PC-9 (cell line): ENCODE results near the gene MSH6. TPM values are rescaled to one million over a fixed set of nuclear protein-coding genes. Genes with fewer than 3 reads are reported as not detected.

Experiments
- BruUV-seq: library from RNA; stranded (reverse); fragments of 400-500 nt; replicated peaks from 2 replicates; lab custom pipeline; 2021; lab: Mats Ljungman, UMichigan
- CTCF ChIA-PET: fragments of 300-600 bp; sonication (Branson Sonifier 250); formaldehyde crosslinking; loops from one replicate; lab custom pipeline; 2022; ENCODE audit warnings: antibody characterized with exemption; lab: Charles Lee
- POLR2A ChIA-PET: fragments of 300-600 bp; sonication (Branson Sonifier 250); formaldehyde crosslinking; loops from one replicate; lab custom pipeline; 2022; ENCODE audit warnings: antibody characterized with exemption; ENCODE audit not compliant: unreplicated experiment; lab: Charles Lee
- DNase-seq, 2 experiments: peaks; one replicate each; pipeline versions ENCODE4 v3.0.0 to v3.0.0-alpha.2; 2015 to 2022; ENCODE audit warnings: mixed read lengths in 1 of 2
- H2AFZ ChIP-seq: fragments of 200-600 bp; sonication (generic); 2 replicates; pipeline ENCODE4 v1.8.1; 2017; ENCODE audit warnings: antibody characterized with exemption
- H3F3A ChIP-seq: fragments of 200-600 bp; sonication (generic); 2 replicates; pipeline ENCODE4 v1.8.1; 2017; ENCODE audit warnings: antibody characterized with exemption, mild to moderate bottlenecking, low read depth; ENCODE audit not compliant: insufficient read depth
- H3K27ac ChIP-seq: fragments of 200-600 bp; sonication (generic); 2 replicates; pipeline ENCODE4 v1.6.1; 2016; ENCODE audit warnings: mixed run types
- H3K27me3 ChIP-seq: fragments of 200-600 bp; sonication (generic); 2 replicates; pipeline ENCODE4 v1.6.1; 2016; ENCODE audit warnings: low read depth, mixed run types; ENCODE audit not compliant: insufficient read depth
- H3K36me3 ChIP-seq: fragments of 200-600 bp; sonication (generic); 2 replicates; pipeline ENCODE4 v1.6.1; 2016; ENCODE audit warnings: low read depth, mixed run types
- H3K4me1 ChIP-seq: fragments of 200-600 bp; sonication (generic); replicated peaks from 2 replicates; pipeline ENCODE4 v1.6.1; 2016; ENCODE audit warnings: mixed run types; ENCODE audit not compliant: insufficient read depth
- H3K4me2 ChIP-seq: fragments of 200-600 bp; sonication (generic); 2 replicates; pipeline ENCODE4 v1.6.1; 2017; ENCODE audit warnings: mixed run types
- H3K4me3 ChIP-seq: fragments of 200-600 bp; sonication (generic); 2 replicates; pipeline ENCODE4 v1.6.1; 2016; ENCODE audit warnings: mixed run types
- H3K79me2 ChIP-seq: fragments of 200-600 bp; sonication (generic); 2 replicates; pipeline ENCODE4 v1.6.1; 2017; ENCODE audit warnings: low read depth, mixed run types
- H3K9me2 ChIP-seq: fragments of 200-600 bp; sonication (generic); 2 replicates; pipeline ENCODE4 v1.8.1; 2017; ENCODE audit warnings: mild to moderate bottlenecking; ENCODE audit not compliant: insufficient read depth
- H3K9me3 ChIP-seq: fragments of 200-600 bp; sonication (generic); 2 replicates; pipeline ENCODE4 v1.8.1; 2016; ENCODE audit warnings: low read depth; ENCODE audit not compliant: insufficient read depth
- H4K20me1 ChIP-seq: fragments of 200-600 bp; sonication (generic); 2 replicates; pipeline ENCODE4 v1.8.1; 2017; ENCODE audit not compliant: insufficient read depth
- EZH2 ChIP-seq: fragments of 200-600 bp; sonication (generic); IDR thresholded peaks from 2 replicates; pipeline ENCODE4 v1.8.0; 2017; ENCODE audit warnings: antibody characterized with exemption, low read depth
- intact Hi-C: fragments of 100-400 bp; cut with micrococcal nuclease; formaldehyde crosslinking; loops from one replicate; pipeline ENCODE4 v1.10.0; 2022; ENCODE audit not compliant: unreplicated experiment
- total RNA-seq: library from RNA; stranded (reverse); gene quantifications from 2 replicates; pipeline ENCODE4 v1.2.3, GENCODE V29; 2021
- TF ChIP-seq, protein P1 (sequence below): fragments of 200-600 bp; sonication (generic); conservative IDR thresholded peaks from 2 replicates; pipeline ENCODE4 v1.6.1; 2017; ENCODE audit warnings: mixed run types, antibody characterized with exemption, mild to moderate bottlenecking, moderate library complexity

The MSH6 gene
- total RNA-seq, 1 experiment from 2014 or later, result 123 TPM

DNA sequence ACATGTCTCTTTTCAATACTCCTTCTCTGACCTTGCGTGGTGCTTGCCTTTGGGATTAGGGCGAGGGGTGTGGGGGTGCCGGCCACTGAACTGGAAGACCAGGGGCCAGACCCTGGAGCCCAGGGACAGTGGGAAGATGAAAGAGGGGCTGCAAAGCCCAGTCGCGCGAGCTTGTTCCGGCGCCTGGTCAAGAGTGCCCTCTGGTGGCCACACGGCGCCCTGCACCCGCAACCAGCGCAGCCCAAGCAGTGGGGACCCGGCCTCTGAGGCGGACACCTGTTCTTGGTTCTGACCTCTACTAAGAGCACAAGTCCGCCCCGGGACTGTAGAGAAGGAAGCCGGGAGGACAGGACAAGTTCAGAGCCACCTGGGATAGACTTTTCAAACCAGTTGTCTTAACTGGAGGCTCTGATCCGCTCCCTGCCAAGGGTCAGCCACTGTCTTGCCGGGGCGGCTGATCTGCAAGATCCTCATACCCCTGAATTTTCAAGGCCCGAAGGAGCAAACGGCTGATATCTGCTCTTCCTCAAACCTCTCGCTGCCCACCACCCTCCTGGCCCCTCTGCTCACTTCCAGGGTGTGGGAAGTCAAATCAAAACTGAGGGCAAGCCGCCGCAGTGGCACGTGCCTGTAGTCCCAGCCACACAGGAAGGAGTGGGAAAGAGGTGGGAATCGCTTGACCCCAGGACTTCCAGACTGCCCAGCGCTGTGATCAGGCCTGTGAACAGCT is 14.9 kb upstream of the MSH6 start:
- Histone ChIP-seq H3K4me3 (peak overlapping the region; percentile 37; the same call in 1 of the 2 replicates), H3K79me2 (no peaks in the 10 kb centered on the region), H3K27me3 (no peaks in the 10 kb centered on the region), H3K4me2 (peak overlapping the region; percentile 75), H3F3A (peaks cover 17% of the 10 kb centered on the region), H4K20me1 (no peaks in the 10 kb centered on the region), H3K9me3 (peaks cover 16% of the 10 kb centered on the region; the same call in 1 of the 2 replicates), H2AFZ (peak overlapping the region; percentile 79), H3K9me2 (no peaks in the 10 kb centered on the region), H3K27ac (no peak overlapping the region), H3K36me3 (no peaks in the 10 kb centered on the region), H3K4me1 (peaks cover 4% of the 10 kb centered on the region; the same call in 1 of the 2 replicates)
- no peak for TF ChIP-seq EZH2
- TF ChIP-seq, protein P1, sequence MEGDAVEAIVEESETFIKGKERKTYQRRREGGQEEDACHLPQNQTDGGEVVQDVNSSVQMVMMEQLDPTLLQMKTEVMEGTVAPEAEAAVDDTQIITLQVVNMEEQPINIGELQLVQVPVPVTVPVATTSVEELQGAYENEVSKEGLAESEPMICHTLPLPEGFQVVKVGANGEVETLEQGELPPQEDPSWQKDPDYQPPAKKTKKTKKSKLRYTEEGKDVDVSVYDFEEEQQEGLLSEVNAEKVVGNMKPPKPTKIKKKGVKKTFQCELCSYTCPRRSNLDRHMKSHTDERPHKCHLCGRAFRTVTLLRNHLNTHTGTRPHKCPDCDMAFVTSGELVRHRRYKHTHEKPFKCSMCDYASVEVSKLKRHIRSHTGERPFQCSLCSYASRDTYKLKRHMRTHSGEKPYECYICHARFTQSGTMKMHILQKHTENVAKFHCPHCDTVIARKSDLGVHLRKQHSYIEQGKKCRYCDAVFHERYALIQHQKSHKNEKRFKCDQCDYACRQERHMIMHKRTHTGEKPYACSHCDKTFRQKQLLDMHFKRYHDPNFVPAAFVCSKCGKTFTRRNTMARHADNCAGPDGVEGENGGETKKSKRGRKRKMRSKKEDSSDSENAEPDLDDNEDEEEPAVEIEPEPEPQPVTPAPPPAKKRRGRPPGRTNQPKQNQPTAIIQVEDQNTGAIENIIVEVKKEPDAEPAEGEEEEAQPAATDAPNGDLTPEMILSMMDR, result peak; percentile 100
- DNase-seq, result peak in 1 of 2 experiments; percentile 74
- ChIA-PET CTCF (interaction anchor here (0.5 to 1.9 kb wide), 10 partner anchors 13 to 749 kb away, joined by 3 to 21 read pairs (median 4); no protein-coding TSS in a partner anchor), POLR2A (interaction anchor here (0.5 to 0.7 kb wide), 2 partner anchors 78 to 278 kb away, joined by 3 to 8 read pairs; no protein-coding TSS in a partner anchor)
- intact Hi-C loops, result loop anchor here (1.0 to 10.0 kb wide), 6 partner anchors 113 to 1136 kb away; no protein-coding TSS in a partner anchor
- no TSS peak for BruUV-seq

DNA sequence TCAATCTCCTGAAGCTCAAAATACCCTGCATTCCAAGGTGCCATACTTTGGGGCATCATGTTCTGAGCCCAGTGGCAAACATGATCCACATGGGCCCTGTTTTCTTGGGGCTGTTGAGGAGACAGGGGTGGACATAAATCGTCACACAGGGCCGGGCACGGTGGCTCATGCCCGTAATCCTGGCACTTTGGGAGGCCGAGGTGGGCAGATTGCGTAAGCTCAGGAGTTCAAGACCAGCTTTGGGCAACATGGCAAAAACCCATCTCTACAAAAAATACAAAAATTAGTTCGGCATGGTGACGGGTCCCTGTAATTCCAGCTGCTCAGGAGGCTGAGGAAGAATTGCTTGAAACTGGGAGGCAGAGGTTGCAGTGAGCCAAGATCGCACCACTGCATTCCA is 13.6 kb upstream of the MSH6 start:
- H3K4me2 ChIP-seq, result no peak overlapping the region
- POLR2A ChIA-PET, result interaction anchor here (0.6 kb wide), 1 partner anchor 773 kb away, joined by 3 read pairs; no protein-coding TSS in a partner anchor

DNA sequence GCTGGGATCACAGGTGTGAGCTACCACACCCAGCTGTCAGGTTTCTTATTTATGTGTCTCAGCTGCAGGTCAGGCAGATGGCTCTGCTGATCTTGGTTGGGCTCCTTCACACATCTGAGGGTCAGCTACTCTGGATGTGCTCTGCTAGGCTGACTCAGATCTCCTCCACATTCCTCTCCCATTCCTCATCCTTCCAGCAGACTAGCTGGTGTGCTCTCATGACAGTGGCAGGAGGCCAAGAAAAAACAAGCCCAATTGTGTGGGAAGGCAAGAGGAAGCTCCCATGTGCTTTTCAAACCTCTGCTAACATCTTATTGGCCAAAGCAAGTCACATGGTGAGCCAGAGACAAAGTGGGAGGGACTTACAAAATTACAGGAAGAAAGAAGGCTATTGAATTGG is 11.7 kb upstream of the MSH6 start:
- H3K27ac ChIP-seq, result no peak overlapping the region
- peaks cover 16% of the 10 kb centered on the region; the same call in 1 of the 2 replicates for H3K9me3 ChIP-seq
- no peak overlapping the region for H2AFZ ChIP-seq
- H3K4me3 ChIP-seq, result no peak overlapping the region
- peaks cover 17% of the 10 kb centered on the region for H3F3A ChIP-seq
- BruUV-seq, result no TSS peak
- peaks cover 4% of the 10 kb centered on the region; the same call in 1 of the 2 replicates for H3K4me1 ChIP-seq
- H3K9me2 ChIP-seq, result no peaks in the 10 kb centered on the region
- no peak overlapping the region for H3K4me2 ChIP-seq
- H3K79me2 ChIP-seq, result no peaks in the 10 kb centered on the region
- ChIA-PET CTCF (no interaction called here), POLR2A (interaction anchor here (0.5 to 0.7 kb wide), 3 partner anchors 136 to 380 kb away, joined by 4 to 5 read pairs (median 4); no protein-coding TSS in a partner anchor)
- peak; percentile 74 to 96 for DNase-seq
- H3K36me3 ChIP-seq, result no peaks in the 10 kb centered on the region
- TF ChIP-seq, protein P1, result no peak
- no peak for TF ChIP-seq EZH2
- no peaks in the 10 kb centered on the region for H3K27me3 ChIP-seq
- intact Hi-C loops, result no loop called here
- H4K20me1 ChIP-seq, result no peaks in the 10 kb centered on the region

More for the DNA sequence above, 13.6 kb upstream of the MSH6 start:
- H3K4me3 ChIP-seq, result no peak overlapping the region
- H3K79me2 ChIP-seq, result no peaks in the 10 kb centered on the region
- no peaks in the 10 kb centered on the region for H3K9me2 ChIP-seq
- H4K20me1 ChIP-seq, result no peaks in the 10 kb centered on the region
- no peak overlapping the region for H2AFZ ChIP-seq
- peaks cover 17% of the 10 kb centered on the region for H3F3A ChIP-seq
- no peaks in the 10 kb centered on the region for H3K36me3 ChIP-seq
- peaks cover 4% of the 10 kb centered on the region; the same call in 1 of the 2 replicates for H3K4me1 ChIP-seq
- intact Hi-C loops, result loop anchor here (2.0 to 10.0 kb wide), 3 partner anchors 115 to 1137 kb away; no protein-coding TSS in a partner anchor
- no peak for TF ChIP-seq EZH2
- TF ChIP-seq, protein P1, result no peak
- DNase-seq, result no peak
- CTCF ChIA-PET, result interaction anchor here (0.6 to 0.8 kb wide), 4 partner anchors 329 to 954 kb away, joined by 3 to 6 read pairs (median 5); no protein-coding TSS in a partner anchor
- peaks cover 16% of the 10 kb centered on the region; the same call in 1 of the 2 replicates for H3K9me3 ChIP-seq
- H3K27ac ChIP-seq, result no peak overlapping the region
- BruUV-seq, result no TSS peak
- H3K27me3 ChIP-seq, result no peaks in the 10 kb centered on the region
